Measurements from ENCODE around the gene SGSM1. TPM values are rescaled to one million over a fixed set of nuclear protein-coding genes. Genes with fewer than 3 reads are reported as not detected.

The SGSM1 gene
- total and polyA plus RNA-seq, 2 donors (not counting 1 experiment from before 2014, with no cell fraction given): not detected

DNA sequence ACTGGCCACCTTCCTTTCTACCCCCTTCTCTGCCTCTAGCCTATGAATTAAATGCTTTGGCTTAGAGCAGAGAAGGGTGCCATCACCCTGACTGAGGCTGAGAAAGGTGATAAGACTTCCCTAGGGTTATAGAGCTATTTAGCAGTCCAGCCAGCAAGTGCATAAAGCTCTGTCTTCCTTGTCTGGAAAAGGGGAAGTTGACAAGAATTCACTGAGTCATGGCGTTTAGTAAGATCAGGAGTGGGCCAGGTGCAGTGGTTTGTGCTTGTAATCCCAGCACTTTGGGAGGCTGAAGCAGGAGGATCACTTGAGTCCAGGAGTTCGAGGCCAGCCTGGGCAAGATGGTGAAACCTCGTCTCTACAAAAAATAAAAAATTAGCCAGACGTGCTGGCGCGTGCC lies 77.4 kb downstream of the SGSM1 start:
- H2AFZ ChIP-seq (ENCODE audit: low read length): no peak overlapping the region
- TF ChIP-seq EZH2 (IDR thresholded peaks at IDR 0.05; ENCODE audit: low read length, missing control alignments): no peak
- no peak for TF ChIP-seq CTCF (conservative IDR thresholded peaks at IDR 0.05 in 1 of 2, IDR thresholded peaks at IDR 0.05 in 1 of 2; ENCODE audit: low read depth in 1 of 2, low read length in 2 of 2)
- no peaks in the 10 kb centered on the region for H3K36me3 ChIP-seq (ENCODE audit: control insufficient read depth, insufficient read depth, low read length)
- H3K27me3 ChIP-seq (ENCODE audit: control insufficient read depth, insufficient read depth, low read length): no peaks in the 10 kb centered on the region
- H3K4me3 ChIP-seq (replicated peaks in 1 of 4; ENCODE audit: control extremely low read depth in 1 of 4, insufficient read depth in 1 of 4, low read depth in 3 of 4, low read length in 4 of 4): no peak overlapping the region
- no peaks in the 10 kb centered on the region for H3K79me2 ChIP-seq (ENCODE audit: control insufficient read depth, insufficient read depth, low read length)
- no peaks in the 10 kb centered on the region for H3K4me1 ChIP-seq (ENCODE audit: control insufficient read depth, extremely low read depth, insufficient read depth, low read length)
- no peak overlapping the region for H3K27ac ChIP-seq (ENCODE audit: insufficient read depth, low read length)
- H3K4me2 ChIP-seq (ENCODE audit: extremely low read depth, insufficient read depth, low read length): no peak overlapping the region
- no peak overlapping the region for H3K9ac ChIP-seq (ENCODE audit: insufficient read depth, low read length)
- no peaks in the 10 kb centered on the region for H4K20me1 ChIP-seq (ENCODE audit: control insufficient read depth, extremely low read depth, insufficient read depth, low read length)
- no peak for DNase-seq (ENCODE audit: low read depth in 2 of 2)
- no peaks in the 10 kb centered on the region for H3K9me3 ChIP-seq (ENCODE audit: control insufficient read depth, insufficient read depth, low read depth, low read length)

- Histone ChIP-seq H3K79me2 (ENCODE audit: control insufficient read depth, insufficient read depth, low read length) (no peaks in the 10 kb centered on the region), H3K4me3 (replicated peaks in 1 of 4; ENCODE audit: control extremely low read depth in 1 of 4, insufficient read depth in 1 of 4, low read depth in 3 of 4, low read length in 4 of 4) (no peak overlapping the region), H3K27ac (ENCODE audit: insufficient read depth, low read length) (no peak overlapping the region), H2AFZ (ENCODE audit: low read length) (no peak overlapping the region), H3K4me2 (ENCODE audit: extremely low read depth, insufficient read depth, low read length) (no peak overlapping the region), H3K4me1 (ENCODE audit: control insufficient read depth, extremely low read depth, insufficient read depth, low read length) (no peaks in the 10 kb centered on the region), H3K9me3 (ENCODE audit: control insufficient read depth, insufficient read depth, low read depth, low read length) (no peaks in the 10 kb centered on the region), H3K27me3 (ENCODE audit: control insufficient read depth, insufficient read depth, low read length) (no peaks in the 10 kb centered on the region), H4K20me1 (ENCODE audit: control insufficient read depth, extremely low read depth, insufficient read depth, low read length) (no peaks in the 10 kb centered on the region), H3K9ac (ENCODE audit: insufficient read depth, low read length) (no peak overlapping the region), H3K36me3 (ENCODE audit: control insufficient read depth, insufficient read depth, low read length) (no peaks in the 10 kb centered on the region)
- TF ChIP-seq EZH2 (IDR thresholded peaks at IDR 0.05; ENCODE audit: low read length, missing control alignments) (no peak), CTCF (conservative IDR thresholded peaks at IDR 0.05 in 1 of 2, IDR thresholded peaks at IDR 0.05 in 1 of 2; ENCODE audit: low read depth in 1 of 2, low read length in 2 of 2) (no peak)
- no peak for DNase-seq (ENCODE audit: low read depth in 2 of 2)
These were observed 81.2 kb downstream of the SGSM1 start for GRCh38 chr22:24887260-24887659.

DNA sequence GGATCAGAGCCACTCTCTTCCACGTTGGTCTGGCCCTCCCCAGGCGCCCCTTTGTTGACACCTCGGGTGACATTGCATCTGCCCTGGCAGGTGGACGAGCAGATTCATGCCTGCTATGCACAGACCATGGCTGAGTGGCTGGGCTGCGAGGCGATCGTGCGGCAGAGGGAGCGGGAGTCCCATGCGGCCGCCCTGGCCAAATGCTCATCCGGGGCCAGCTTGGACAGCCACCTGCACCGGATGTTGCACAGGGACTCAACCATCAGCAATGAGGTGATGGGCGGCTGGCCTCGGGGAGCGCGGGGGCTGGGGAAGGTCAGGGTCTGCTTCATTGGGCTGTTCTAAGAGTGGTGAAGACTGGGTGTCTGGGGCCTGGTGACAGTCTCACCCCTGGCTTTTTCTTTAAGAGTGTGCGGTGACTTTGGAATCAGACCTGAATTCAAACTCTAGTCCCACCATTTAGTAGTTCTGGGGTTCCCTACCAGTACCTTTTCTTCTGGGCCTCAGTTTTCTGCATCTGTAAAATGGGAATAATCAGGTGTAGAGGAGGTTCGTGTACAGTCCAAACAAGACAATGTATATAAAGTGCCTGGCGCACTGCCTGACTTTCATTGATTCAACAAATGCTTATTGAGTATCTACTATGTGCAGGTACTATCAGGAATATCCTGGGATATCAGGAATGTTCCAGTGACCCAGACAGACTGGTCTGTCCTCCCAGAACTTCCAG lies 87.5 kb downstream of the SGSM1 start:
- H3K9me3 ChIP-seq (ENCODE audit: control insufficient read depth, insufficient read depth, low read depth, low read length): no peaks in the 10 kb centered on the region
- no peak overlapping the region for H2AFZ ChIP-seq (ENCODE audit: low read length)
- H3K36me3 ChIP-seq (ENCODE audit: control insufficient read depth, insufficient read depth, low read length): no peaks in the 10 kb centered on the region
- no peak overlapping the region for H3K4me2 ChIP-seq (ENCODE audit: extremely low read depth, insufficient read depth, low read length)
- peak overlapping the region; percentile 59 for H3K27ac ChIP-seq (ENCODE audit: insufficient read depth, low read length)
- DNase-seq (ENCODE audit: low read depth in 2 of 2): no peak
- no peaks in the 10 kb centered on the region for H3K27me3 ChIP-seq (ENCODE audit: control insufficient read depth, insufficient read depth, low read length)
- H3K79me2 ChIP-seq (ENCODE audit: control insufficient read depth, insufficient read depth, low read length): no peaks in the 10 kb centered on the region
- no peak overlapping the region for H3K9ac ChIP-seq (ENCODE audit: insufficient read depth, low read length)
- TF ChIP-seq EZH2 (IDR thresholded peaks at IDR 0.05; ENCODE audit: low read length, missing control alignments): no peak
- no peak for TF ChIP-seq CTCF (conservative IDR thresholded peaks at IDR 0.05 in 1 of 2, IDR thresholded peaks at IDR 0.05 in 1 of 2; ENCODE audit: low read depth in 1 of 2, low read length in 2 of 2)
- no peaks in the 10 kb centered on the region for H4K20me1 ChIP-seq (ENCODE audit: control insufficient read depth, extremely low read depth, insufficient read depth, low read length)
- H3K4me3 ChIP-seq (replicated peaks in 1 of 4; ENCODE audit: control extremely low read depth in 1 of 4, insufficient read depth in 1 of 4, low read depth in 3 of 4, low read length in 4 of 4): no peak overlapping the region
- H3K4me1 ChIP-seq (ENCODE audit: control insufficient read depth, extremely low read depth, insufficient read depth, low read length): no peaks in the 10 kb centered on the region

All from fibroblast of lung (primary cell).